HFFc6 (cell line): ENCODE data around the gene CSMD2. TPM values are rescaled to one million over a fixed set of nuclear protein-coding genes. Genes with fewer than 3 reads are reported as not detected.

Experiments used
- DNase-seq: peaks from one replicate; pipeline ENCODE4 v3.0.0-alpha.2; 2018
- H3K27ac Mint-ChIP-seq: 2 replicates; pipeline ENCODE4 v1.8.0; 2020; ENCODE audit warnings: mild to moderate bottlenecking, mixed read lengths
- H3K27me3 Mint-ChIP-seq: 2 replicates; pipeline ENCODE4 v1.8.0; 2021; ENCODE audit warnings: mild to moderate bottlenecking, moderate library complexity, mixed read lengths; ENCODE audit not compliant: insufficient read depth
- H3K36me3 Mint-ChIP-seq: 2 replicates; pipeline ENCODE4 v1.8.0; 2021; ENCODE audit warnings: low read depth, mixed read lengths
- H3K4me1 Mint-ChIP-seq: 2 replicates; pipeline ENCODE4 v1.8.0; 2020; ENCODE audit warnings: low read depth, mixed read lengths
- H3K4me3 Mint-ChIP-seq: 2 replicates; pipeline ENCODE4 v1.8.0; 2020; ENCODE audit warnings: mild to moderate bottlenecking, moderate library complexity, mixed read lengths
- H3K9me3 Mint-ChIP-seq: 2 replicates; pipeline ENCODE4 v1.8.0; 2020; ENCODE audit warnings: mild to moderate bottlenecking, mixed read lengths
- total RNA-seq, 6 experiments: library from RNA; stranded (reverse); fragmentation: NEBNext Ultra II Directional; extraction: Animal tissue kit (Norgen Biotek cat#: 25700); gene quantifications; 2 replicates in 1 of 6; 3 replicates in 5 of 6; pipeline ENCODE4 v1.2.3, GENCODE V29; 2021
- TF ChIP-seq, protein P1 (sequence below): fragments of 200-600 bp; sonication (generic); IDR thresholded peaks from 2 replicates; pipeline ENCODE4 v1.5.0; 2021; ENCODE audit warnings: antibody characterized with exemption, mild to moderate bottlenecking

The CSMD2 gene
- total RNA-seq, 6 experiments from 2014 or later = 0.77 to 3.2 (median 1.2) TPM

DNA sequence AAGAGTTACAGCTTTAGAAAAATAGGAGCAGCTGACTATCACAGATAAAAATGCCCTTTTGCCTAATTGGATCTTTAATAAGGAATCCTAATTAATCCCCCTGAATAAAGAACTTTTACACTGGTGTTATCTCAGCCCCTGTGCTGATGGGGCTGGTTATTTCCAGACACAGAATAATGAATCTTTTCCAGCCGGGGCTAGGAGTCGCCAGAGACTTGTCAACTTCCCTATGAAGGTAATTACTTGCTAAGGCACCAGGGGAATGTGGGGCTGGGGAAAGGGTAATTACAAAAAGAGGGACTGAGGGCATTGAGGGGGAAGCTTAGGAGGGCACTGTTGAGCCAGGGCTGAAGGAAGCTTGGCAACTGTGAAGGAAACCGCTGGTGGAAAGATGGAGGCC, 266.6 kb downstream of the CSMD2 start:
- H3K4me3 Mint-ChIP-seq = no peak overlapping the region
- H3K27ac Mint-ChIP-seq = no peak overlapping the region
- H3K27me3 Mint-ChIP-seq = no peaks in the 10 kb centered on the region
- H3K9me3 Mint-ChIP-seq = peaks cover 13% of the 10 kb centered on the region; the same call in 1 of the 2 replicates
- DNase-seq = no peak
- H3K4me1 Mint-ChIP-seq = peaks cover 21% of the 10 kb centered on the region; the same call in 1 of the 2 replicates
- H3K36me3 Mint-ChIP-seq = no peaks in the 10 kb centered on the region; the same call in 1 of the 2 replicates
- TF ChIP-seq, protein P1, sequence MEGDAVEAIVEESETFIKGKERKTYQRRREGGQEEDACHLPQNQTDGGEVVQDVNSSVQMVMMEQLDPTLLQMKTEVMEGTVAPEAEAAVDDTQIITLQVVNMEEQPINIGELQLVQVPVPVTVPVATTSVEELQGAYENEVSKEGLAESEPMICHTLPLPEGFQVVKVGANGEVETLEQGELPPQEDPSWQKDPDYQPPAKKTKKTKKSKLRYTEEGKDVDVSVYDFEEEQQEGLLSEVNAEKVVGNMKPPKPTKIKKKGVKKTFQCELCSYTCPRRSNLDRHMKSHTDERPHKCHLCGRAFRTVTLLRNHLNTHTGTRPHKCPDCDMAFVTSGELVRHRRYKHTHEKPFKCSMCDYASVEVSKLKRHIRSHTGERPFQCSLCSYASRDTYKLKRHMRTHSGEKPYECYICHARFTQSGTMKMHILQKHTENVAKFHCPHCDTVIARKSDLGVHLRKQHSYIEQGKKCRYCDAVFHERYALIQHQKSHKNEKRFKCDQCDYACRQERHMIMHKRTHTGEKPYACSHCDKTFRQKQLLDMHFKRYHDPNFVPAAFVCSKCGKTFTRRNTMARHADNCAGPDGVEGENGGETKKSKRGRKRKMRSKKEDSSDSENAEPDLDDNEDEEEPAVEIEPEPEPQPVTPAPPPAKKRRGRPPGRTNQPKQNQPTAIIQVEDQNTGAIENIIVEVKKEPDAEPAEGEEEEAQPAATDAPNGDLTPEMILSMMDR = no peak

DNA sequence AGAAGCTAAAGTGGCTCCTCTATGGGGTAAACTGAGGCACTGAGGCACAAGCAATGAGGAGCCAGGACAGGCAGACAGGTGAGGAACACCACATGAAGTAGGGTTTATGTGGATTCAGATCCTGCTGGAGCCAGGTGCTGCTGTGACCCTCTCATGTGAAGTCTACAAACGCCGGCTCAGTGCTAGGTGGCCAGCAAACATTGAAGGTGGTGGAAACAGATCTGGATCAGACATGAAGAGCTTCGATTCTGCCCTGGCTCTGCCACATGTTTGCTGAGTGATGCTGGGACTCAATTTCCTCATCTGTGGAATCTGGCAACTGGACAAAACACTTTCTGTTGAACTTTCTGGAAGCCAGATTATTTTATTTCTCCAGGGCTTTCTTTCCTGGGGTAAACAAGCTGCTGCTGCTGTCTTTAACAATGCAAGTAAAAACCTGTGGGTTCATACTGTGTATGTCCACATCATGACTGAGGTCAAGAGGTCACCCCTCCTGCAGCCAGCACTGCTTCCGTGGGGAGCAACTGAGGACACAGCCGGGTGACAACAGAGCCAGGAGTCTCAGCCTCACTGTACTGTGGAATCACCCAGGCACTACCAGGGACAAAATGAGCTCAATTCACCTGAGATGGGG, 267.8 kb downstream of the CSMD2 start:
- TF ChIP-seq, protein P1 = no peak
- H3K4me1 Mint-ChIP-seq = peaks cover 17% of the 10 kb centered on the region; the same call in 1 of the 2 replicates
- DNase-seq = no peak
- H3K36me3 Mint-ChIP-seq = no peaks in the 10 kb centered on the region; the same call in 1 of the 2 replicates
- H3K9me3 Mint-ChIP-seq = peaks cover 12% of the 10 kb centered on the region; the same call in 1 of the 2 replicates
- no peak overlapping the region for H3K27ac Mint-ChIP-seq
- no peaks in the 10 kb centered on the region for H3K27me3 Mint-ChIP-seq
- H3K4me3 Mint-ChIP-seq = no peak overlapping the region

DNA sequence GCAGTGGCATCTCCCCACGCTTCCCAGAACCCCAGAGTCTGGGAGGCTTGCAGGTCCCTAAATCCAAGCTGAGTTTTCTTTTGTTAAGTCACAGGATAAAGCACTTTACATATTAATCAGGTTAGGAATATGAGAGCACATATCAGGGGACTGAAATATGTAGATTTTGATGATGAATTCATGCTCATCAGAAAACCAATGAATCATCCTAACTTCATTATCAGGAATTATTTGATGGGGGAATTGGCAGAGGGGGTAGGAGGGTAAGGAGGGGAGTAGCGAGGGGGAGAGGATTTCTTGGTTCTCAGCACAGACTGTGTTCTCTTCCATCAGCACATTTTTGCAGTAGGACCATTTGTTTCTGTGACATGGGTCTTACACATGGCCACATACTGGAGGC, 269.1 kb downstream of the CSMD2 start:
- Mint-ChIP-seq H3K9me3 (peaks cover 8% of the 10 kb centered on the region; the same call in 1 of the 2 replicates), H3K27me3 (no peaks in the 10 kb centered on the region), H3K27ac (no peak overlapping the region), H3K36me3 (no peaks in the 10 kb centered on the region; the same call in 1 of the 2 replicates), H3K4me1 (peaks cover 13% of the 10 kb centered on the region; the same call in 1 of the 2 replicates), H3K4me3 (no peak overlapping the region)
- DNase-seq = no peak
- TF ChIP-seq, protein P1 = no peak

DNA sequence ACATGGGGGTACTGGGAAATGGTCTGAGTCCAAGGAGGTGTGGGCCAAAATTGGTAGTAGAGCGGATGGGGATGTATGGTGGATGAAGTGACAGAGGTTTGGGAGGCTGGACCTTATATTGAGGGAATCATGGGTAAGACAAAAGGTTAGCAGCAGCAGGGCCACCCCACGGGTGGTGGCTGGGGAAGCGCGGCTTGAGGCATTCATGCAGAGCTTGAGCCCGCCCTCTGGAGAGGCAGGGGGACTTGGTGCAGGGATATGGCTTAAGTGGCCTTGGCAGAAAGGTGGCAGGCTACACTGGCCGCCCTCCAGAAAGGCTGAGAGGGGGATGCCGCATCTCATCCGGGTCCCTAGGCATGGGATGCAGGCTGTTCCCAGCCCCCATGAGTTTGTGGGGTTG, 269.6 kb downstream of the CSMD2 start:
- no peak overlapping the region for H3K4me3 Mint-ChIP-seq
- DNase-seq = no peak
- peaks cover 13% of the 10 kb centered on the region; the same call in 1 of the 2 replicates for H3K4me1 Mint-ChIP-seq
- no peak overlapping the region for H3K27ac Mint-ChIP-seq
- no peaks in the 10 kb centered on the region; the same call in 1 of the 2 replicates for H3K27me3 Mint-ChIP-seq
- no peaks in the 10 kb centered on the region for H3K36me3 Mint-ChIP-seq
- TF ChIP-seq, protein P1 = no peak
- peaks cover 4% of the 10 kb centered on the region; the same call in 1 of the 2 replicates for H3K9me3 Mint-ChIP-seq

DNA sequence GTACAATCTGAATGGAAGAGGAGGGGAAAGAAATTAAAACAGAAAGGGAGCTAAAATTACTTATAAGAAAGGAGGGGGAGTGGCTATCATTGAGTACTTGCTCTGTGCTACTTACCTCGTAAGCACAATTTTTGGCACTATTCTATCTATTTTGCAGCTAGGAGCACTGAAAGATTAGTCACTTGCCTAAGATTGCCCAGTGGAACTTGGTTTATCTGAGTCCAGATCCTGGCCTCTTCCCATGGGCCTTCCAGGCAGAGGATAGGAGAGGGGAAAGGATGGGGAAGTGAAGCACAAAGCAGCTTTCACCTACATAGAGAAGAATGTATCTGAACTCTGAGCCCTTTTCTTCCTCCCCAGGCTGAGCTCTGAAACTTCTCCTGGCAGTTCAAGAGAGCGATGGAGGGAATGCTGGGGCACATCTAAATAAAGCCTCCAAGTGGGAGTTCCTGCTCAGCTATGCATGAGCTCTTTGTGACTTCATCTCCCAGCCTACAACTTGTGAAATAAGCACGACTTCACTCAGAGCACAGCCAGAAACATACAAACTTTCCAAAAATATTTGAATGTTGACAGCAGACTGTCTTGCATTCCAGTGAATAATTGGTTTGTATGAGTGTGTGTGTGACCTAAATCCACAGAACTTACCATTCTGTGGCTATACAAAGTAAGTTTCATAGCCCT, 271.7 kb downstream of the CSMD2 start:
- no peaks in the 10 kb centered on the region; the same call in 1 of the 2 replicates for H3K27me3 Mint-ChIP-seq
- H3K27ac Mint-ChIP-seq = peak overlapping the region; percentile 54; the same call in 1 of the 2 replicates
- DNase-seq = peak; percentile 84
- no peak overlapping the region; the same call in 1 of the 2 replicates for H3K4me3 Mint-ChIP-seq
- peaks cover 13% of the 10 kb centered on the region; the same call in 1 of the 2 replicates for H3K4me1 Mint-ChIP-seq
- TF ChIP-seq, protein P1 = no peak
- no peaks in the 10 kb centered on the region for H3K36me3 Mint-ChIP-seq
- H3K9me3 Mint-ChIP-seq = peaks cover 4% of the 10 kb centered on the region; the same call in 1 of the 2 replicates
